ENCODE data around the gene PRKCA. TPM values are rescaled to one million over a fixed set of nuclear protein-coding genes. Genes with fewer than 3 reads are reported as not detected.

The PRKCA gene
- total RNA-seq, 4 donors from 2014 or later = 9.6 to 15.5 (median 11.1) TPM

- intact Hi-C loops (cut with DNase I; ENCODE audit: low total_unique reads) = no loop called here
- TF ChIP-seq POLR2A (IDR thresholded peaks at IDR 0.05) = no peak
- no peak for TF ChIP-seq CTCF (IDR thresholded peaks at IDR 0.05)
- H3K4me3 ChIP-seq (ENCODE audit: low read depth, poor library complexity, severe bottlenecking) = no peak overlapping the region
- 67 to 71% methylated on average over 4 of the region's 4 CpGs for WGBS, 2 donors
- DNase-seq (ENCODE audit: low spot score in 2 of 2) = no peak
Measured at GRCh38 chr17:66309793-66310192, 7.4 kb downstream of the PRKCA start.

GRCh38 chr17:66310528-66311148 is 8.2 kb downstream of the PRKCA start:
- H3K4me3 ChIP-seq (ENCODE audit: low read depth, poor library complexity, severe bottlenecking) = no peak overlapping the region
- DNase-seq (ENCODE audit: low spot score in 2 of 2) = no peak
- 90 to 95% methylated on average over 7 of the region's 7 CpGs for WGBS, 2 donors
- intact Hi-C loops (cut with DNase I; ENCODE audit: low total_unique reads) = no loop called here
- TF ChIP-seq CTCF (IDR thresholded peaks at IDR 0.05) (no peak), POLR2A (IDR thresholded peaks at IDR 0.05) (no peak)

- WGBS, 2 donors = 88 to 94% methylated on average over 8 of the region's 8 CpGs
- intact Hi-C loops (cut with DNase I; ENCODE audit: low total_unique reads) = no loop called here
- no peak overlapping the region for H3K4me3 ChIP-seq (ENCODE audit: low read depth, poor library complexity, severe bottlenecking)
- TF ChIP-seq POLR2A (IDR thresholded peaks at IDR 0.05) (no peak), CTCF (IDR thresholded peaks at IDR 0.05) (no peak)
- no peak for DNase-seq (ENCODE audit: low spot score in 2 of 2)
Measured at GRCh38 chr17:66312912-66313311, 10.5 kb downstream of the PRKCA start.

- no peak for TF ChIP-seq POLR2A (IDR thresholded peaks at IDR 0.05)
- H3K4me3 ChIP-seq (ENCODE audit: low read depth, poor library complexity, severe bottlenecking) = no peak overlapping the region
- intact Hi-C loops (cut with DNase I; ENCODE audit: low total_unique reads) = no loop called here
- DNase-seq (ENCODE audit: low spot score in 2 of 2) = no peak
Measured at GRCh38 chr17:66313325-66313724, 10.9 kb downstream of the PRKCA start.

- TF ChIP-seq CTCF (IDR thresholded peaks at IDR 0.05) (no peak), POLR2A (IDR thresholded peaks at IDR 0.05) (no peak)
- WGBS, 2 donors = 79 to 81% methylated on average over 8 of the region's 8 CpGs
- intact Hi-C loops (cut with DNase I; ENCODE audit: low total_unique reads) = no loop called here
Measured at GRCh38 chr17:66313995-66314659, 11.7 kb downstream of the PRKCA start.

GRCh38 chr17:66317629-66318028 is 15.2 kb downstream of the PRKCA start:
- intact Hi-C loops (cut with DNase I; ENCODE audit: low total_unique reads) = no loop called here
- no peak overlapping the region for H3K4me3 ChIP-seq (ENCODE audit: low read depth, poor library complexity, severe bottlenecking)
- DNase-seq (ENCODE audit: low spot score in 2 of 2) = no peak
- TF ChIP-seq CTCF (IDR thresholded peaks at IDR 0.05) (no peak), POLR2A (IDR thresholded peaks at IDR 0.05) (no peak)

More at GRCh38 chr17:66313995-66314659, 11.7 kb downstream of the PRKCA start:
- DNase-seq (ENCODE audit: low spot score in 2 of 2) = no peak
- H3K4me3 ChIP-seq (ENCODE audit: low read depth, poor library complexity, severe bottlenecking) = no peak overlapping the region
